NT2/D1 (cell line): ENCODE measurements around the gene UBE2C.

Source experiments
- DNase-seq: peaks from one replicate; pipeline ENCODE4 v3.0.0-alpha.2; 2011; ENCODE audit warnings: low read depth, low spot score
- H3K27me3 ChIP-seq: 2 replicates; pipeline ENCODE4 v1.6.0; 2011; ENCODE audit warnings: mild to moderate bottlenecking; ENCODE audit not compliant: insufficient read length, insufficient read depth
- H3K36me3 ChIP-seq: 2 replicates; pipeline ENCODE4 v1.6.1; 2011; ENCODE audit warnings: mild to moderate bottlenecking, low read length, mixed read lengths; ENCODE audit not compliant: insufficient read depth, insufficient read length
- H3K4me1 ChIP-seq: 2 replicates; pipeline ENCODE4 v1.5.1; 2011; ENCODE audit not compliant: insufficient read depth, insufficient read length
- H3K4me3 ChIP-seq: 2 replicates; pipeline ENCODE4 v1.5.1; 2011; ENCODE audit warnings: low read depth; ENCODE audit not compliant: insufficient read length
- H3K9ac ChIP-seq: 2 replicates; pipeline ENCODE4 v1.6.0; 2011; ENCODE audit warnings: low read depth; ENCODE audit not compliant: insufficient read length
- H3K9me3 ChIP-seq: 2 replicates; pipeline ENCODE4 v1.5.1; 2011; ENCODE audit warnings: mild to moderate bottlenecking, low read length; ENCODE audit not compliant: insufficient read depth
- SUZ12 ChIP-seq: IDR thresholded peaks from 2 replicates; pipeline ENCODE4 v1.6.1; 2011; ENCODE audit not compliant: insufficient read length, insufficient read depth; ENCODE audit errors: extremely low read depth
- YY1 ChIP-seq: IDR thresholded peaks from 2 replicates; pipeline ENCODE4 v1.6.1; 2011; ENCODE audit not compliant: insufficient read length, insufficient read depth
- ZNF274 ChIP-seq: IDR thresholded peaks from 2 replicates; pipeline ENCODE4 v1.6.1; 2011; ENCODE audit warnings: mild to moderate bottlenecking, low read depth, low read length

The UBE2C gene

DNA sequence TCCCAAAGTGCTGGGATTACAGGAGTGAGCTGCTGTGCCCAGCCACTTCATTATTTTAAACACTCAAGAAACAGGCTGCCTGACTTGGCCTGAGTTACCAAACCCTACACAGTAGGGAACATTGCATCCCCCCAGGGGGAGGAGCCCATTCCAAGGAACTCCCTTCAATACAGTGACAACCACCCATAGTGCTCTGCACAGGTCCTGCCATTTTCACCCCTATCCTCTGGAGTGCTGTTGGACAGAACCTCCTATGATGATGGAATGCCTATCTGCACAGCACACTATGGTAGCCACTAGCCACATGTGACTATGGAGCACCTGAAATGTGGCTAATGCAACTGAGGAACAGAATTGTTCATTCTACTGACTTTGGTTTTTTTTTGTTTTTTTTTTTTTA, 33.0 kb downstream of the UBE2C start:
- Histone ChIP-seq H3K36me3 (peaks cover 62% of the 10 kb centered on the region), H3K9me3 (no peaks in the 10 kb centered on the region)

DNA sequence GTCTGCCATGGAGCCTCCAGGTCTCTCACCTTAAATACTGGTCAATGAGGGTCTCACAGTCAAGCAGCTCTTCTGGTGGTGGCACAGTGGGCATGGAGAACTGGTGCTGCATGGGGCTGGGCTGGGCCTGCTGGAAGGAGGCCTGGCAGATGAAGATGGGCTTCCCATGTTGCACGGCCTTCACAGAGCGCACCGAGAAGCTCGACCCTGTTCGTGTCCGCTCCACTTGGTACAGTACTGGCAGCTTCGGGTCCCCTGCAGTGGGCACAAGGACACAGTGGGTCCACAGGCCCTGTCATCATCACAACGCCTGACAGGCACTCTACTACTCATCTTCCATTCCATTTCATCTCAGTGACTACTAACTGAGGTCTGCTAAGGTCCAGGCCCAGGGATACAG, 36.0 kb downstream of the UBE2C start:
- Histone ChIP-seq H3K4me1 (no peaks in the 10 kb centered on the region), H3K36me3 (peaks cover 36% of the 10 kb centered on the region), H3K27me3 (no peaks in the 10 kb centered on the region), H3K4me3 (no peak overlapping the region), H3K9ac (no peak overlapping the region), H3K9me3 (no peaks in the 10 kb centered on the region)
- DNase-seq = no peak
- TF ChIP-seq ZNF274 = no peak
- TF ChIP-seq YY1 = no peak
- no peak for TF ChIP-seq SUZ12

More for the DNA sequence above, 33.0 kb downstream of the UBE2C start:
- no peaks in the 10 kb centered on the region for H3K4me1 ChIP-seq
- TF ChIP-seq YY1 (no peak), ZNF274 (no peak), SUZ12 (no peak)
- DNase-seq = no peak
- no peak overlapping the region for H3K9ac ChIP-seq
- H3K27me3 ChIP-seq = no peaks in the 10 kb centered on the region
- H3K4me3 ChIP-seq = no peak overlapping the region

DNA sequence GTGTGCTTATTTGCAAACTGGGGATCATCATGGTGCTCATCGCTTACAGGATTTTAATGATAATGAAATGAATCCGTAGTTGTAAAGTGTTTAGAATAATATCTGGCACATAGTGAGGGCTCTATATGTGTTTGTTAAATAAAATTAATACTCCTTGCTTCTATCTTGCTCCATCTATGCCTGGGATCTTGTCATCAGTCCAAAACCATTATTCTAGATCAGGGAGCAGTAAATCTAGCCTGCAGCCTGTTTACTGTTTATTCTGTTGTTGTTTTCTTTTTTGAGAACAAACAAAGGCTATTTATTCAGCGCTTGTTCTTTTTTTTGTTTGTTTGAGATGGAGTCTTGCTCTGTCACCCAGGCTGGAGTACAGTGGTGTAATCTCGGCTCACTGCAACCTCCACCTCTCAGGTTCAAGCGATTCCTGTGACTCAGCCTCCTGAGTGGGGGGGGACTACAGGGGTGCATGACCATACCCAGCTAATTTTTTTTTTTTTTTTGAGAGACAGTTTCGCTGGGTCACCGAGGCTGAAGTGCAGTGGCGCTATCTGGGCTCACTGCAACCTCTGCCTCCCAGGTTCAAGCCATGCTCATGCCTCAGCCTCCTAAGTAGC, 36.6 kb downstream of the UBE2C start:
- Histone ChIP-seq H3K9ac (no peak overlapping the region), H3K4me3 (no peak overlapping the region), H3K27me3 (no peaks in the 10 kb centered on the region), H3K4me1 (no peaks in the 10 kb centered on the region), H3K9me3 (no peaks in the 10 kb centered on the region), H3K36me3 (peaks cover 29% of the 10 kb centered on the region)
- DNase-seq = no peak
- no peak for TF ChIP-seq ZNF274
- no peak for TF ChIP-seq SUZ12
- no peak for TF ChIP-seq YY1

DNA sequence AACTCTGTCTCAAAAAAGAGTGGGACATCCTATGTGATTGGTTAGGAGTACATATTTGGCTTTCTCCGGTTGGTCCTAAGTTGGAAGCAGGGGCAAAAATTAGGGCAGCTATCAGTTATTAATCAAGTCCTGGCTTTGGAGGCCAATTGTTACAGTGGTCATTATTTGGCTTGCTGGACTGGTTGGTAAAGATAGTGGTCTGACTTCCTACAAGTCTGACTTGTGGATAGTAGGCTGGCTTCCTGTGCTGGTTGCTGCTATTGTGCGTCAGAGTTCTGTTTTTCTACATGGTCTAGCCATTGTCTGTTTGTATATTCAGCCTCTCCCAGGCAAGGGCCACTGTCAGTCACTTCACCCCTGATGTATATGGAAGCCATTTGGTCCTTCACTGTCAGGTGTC, 37.8 kb downstream of the UBE2C start:
- H3K36me3 ChIP-seq = peaks cover 34% of the 10 kb centered on the region

DNA sequence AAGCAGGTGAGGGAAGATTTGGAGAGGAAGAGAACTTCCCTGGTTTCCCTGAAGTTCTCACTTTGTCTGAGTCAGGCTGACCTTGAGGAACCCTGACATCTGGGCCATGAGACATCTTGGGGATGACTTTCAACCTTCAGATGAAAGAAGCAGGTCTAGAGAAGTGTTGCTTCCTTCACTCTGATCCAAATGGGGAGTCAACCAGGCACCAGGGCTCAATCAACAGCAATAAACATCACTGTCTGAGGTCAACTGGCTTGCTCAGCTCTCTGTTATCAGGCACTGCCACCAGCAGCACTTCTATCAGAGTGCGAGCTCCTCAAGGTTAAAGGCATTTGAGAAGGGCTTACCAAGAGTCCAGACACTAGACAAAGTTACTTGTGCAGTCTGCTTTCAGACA, 38.5 kb downstream of the UBE2C start:
- no peaks in the 10 kb centered on the region for H3K9me3 ChIP-seq
- peaks cover 9% of the 10 kb centered on the region for H3K4me1 ChIP-seq
- H3K9ac ChIP-seq = no peak overlapping the region
- no peaks in the 10 kb centered on the region for H3K27me3 ChIP-seq
- H3K36me3 ChIP-seq = peaks cover 38% of the 10 kb centered on the region
- DNase-seq = no peak
- TF ChIP-seq ZNF274 = no peak
- TF ChIP-seq YY1 = no peak
- TF ChIP-seq SUZ12 = no peak
- H3K4me3 ChIP-seq = no peak overlapping the region

More for the DNA sequence above, 37.8 kb downstream of the UBE2C start:
- Histone ChIP-seq H3K9me3 (no peaks in the 10 kb centered on the region), H3K4me1 (peaks cover 9% of the 10 kb centered on the region), H3K27me3 (no peaks in the 10 kb centered on the region), H3K9ac (no peak overlapping the region), H3K4me3 (no peak overlapping the region)
- TF ChIP-seq ZNF274 = no peak
- TF ChIP-seq YY1 = no peak
- no peak for TF ChIP-seq SUZ12
- DNase-seq = no peak

DNA sequence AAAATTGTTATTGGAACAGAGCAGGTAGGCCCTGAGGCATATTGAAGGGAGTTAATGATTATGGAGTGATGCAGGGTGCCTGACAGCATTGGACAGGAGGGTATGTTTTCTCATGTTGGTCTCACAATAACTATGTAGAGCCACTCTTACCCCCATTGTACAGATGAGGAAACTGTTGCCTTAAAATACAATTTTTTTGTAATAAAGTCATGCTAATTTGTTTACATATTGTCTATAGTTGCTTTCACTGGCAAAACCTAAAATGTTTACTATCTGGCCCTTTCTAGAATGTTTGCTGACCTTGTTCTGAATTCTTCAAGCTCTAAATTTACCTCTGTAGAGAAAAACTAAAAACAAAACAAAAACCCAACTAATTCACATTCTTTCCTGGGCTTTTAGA, 39.1 kb downstream of the UBE2C start:
- DNase-seq = no peak
- peaks cover 34% of the 10 kb centered on the region for H3K36me3 ChIP-seq
- H3K27me3 ChIP-seq = no peaks in the 10 kb centered on the region
- TF ChIP-seq SUZ12 (no peak), ZNF274 (no peak), YY1 (no peak)
- no peak overlapping the region for H3K9ac ChIP-seq
- H3K4me1 ChIP-seq = peaks cover 9% of the 10 kb centered on the region
- no peaks in the 10 kb centered on the region for H3K9me3 ChIP-seq
- no peak overlapping the region for H3K4me3 ChIP-seq

DNA sequence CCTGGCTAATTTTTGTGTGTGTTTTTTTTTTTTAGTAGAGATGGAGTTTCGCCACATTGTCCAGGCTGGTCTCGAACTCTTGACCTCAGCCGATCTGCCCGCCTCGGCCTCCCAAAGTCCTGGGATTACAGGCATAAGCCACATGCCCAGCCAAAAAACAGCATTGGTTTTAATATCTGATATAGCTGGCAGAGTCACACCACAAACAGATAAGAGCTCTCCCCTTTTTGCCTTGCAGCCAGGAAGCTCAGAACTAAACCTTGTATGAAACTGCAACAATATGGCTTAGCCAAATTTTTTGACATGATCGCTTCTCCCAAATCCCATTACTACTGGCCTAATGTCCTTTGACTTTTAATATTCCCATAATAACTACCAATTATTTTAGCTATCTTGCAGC, 39.9 kb downstream of the UBE2C start:
- DNase-seq = no peak
- peaks cover 28% of the 10 kb centered on the region for H3K36me3 ChIP-seq

DNA sequence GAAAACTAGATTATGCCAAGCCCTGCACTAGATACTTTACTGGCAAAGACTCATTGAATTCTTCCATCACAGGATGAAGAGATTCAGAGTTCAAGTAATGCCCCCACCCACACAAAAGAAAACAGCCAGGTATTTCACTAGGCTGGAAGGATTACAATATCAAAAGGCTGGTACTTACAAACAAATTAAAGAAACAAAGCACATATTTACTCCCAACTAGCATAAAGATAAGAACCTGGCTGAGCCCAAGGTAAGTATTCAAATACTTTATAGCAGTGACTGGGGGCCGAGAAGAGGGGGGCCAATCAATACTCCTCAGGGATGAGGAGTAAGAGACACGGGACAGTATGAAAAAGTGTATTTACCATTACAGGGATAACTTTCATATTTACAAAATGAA, 41.0 kb downstream of the UBE2C start:
- Histone ChIP-seq H3K27me3 (no peaks in the 10 kb centered on the region), H3K9ac (no peak overlapping the region), H3K4me3 (no peak overlapping the region), H3K4me1 (peaks cover 10% of the 10 kb centered on the region), H3K36me3 (peaks cover 21% of the 10 kb centered on the region), H3K9me3 (no peaks in the 10 kb centered on the region)
- TF ChIP-seq SUZ12 (no peak), ZNF274 (no peak), YY1 (no peak)
- DNase-seq = no peak

More for the DNA sequence above, 39.9 kb downstream of the UBE2C start:
- Histone ChIP-seq H3K9ac (no peak overlapping the region), H3K4me3 (no peak overlapping the region), H3K27me3 (no peaks in the 10 kb centered on the region), H3K4me1 (peaks cover 9% of the 10 kb centered on the region), H3K9me3 (no peaks in the 10 kb centered on the region)
- TF ChIP-seq ZNF274 (no peak), YY1 (no peak), SUZ12 (no peak)
